HG03108 (cell line): ENCODE data around the gene PM20D1.
"Not testable (repeated sequence)": the region's sequence is repeated elsewhere in the genome, so short reads cannot be mapped to it uniquely, and the experiment has no call there.

Experiments used
- ATAC-seq: cut with Tn5 transposase; IDR thresholded peaks from one replicate; pipeline ENCODE4 v1.9.1; 2021; ENCODE audit warnings: moderate library complexity; ENCODE audit not compliant: unreplicated experiment

PM20D1 gene, protein sequence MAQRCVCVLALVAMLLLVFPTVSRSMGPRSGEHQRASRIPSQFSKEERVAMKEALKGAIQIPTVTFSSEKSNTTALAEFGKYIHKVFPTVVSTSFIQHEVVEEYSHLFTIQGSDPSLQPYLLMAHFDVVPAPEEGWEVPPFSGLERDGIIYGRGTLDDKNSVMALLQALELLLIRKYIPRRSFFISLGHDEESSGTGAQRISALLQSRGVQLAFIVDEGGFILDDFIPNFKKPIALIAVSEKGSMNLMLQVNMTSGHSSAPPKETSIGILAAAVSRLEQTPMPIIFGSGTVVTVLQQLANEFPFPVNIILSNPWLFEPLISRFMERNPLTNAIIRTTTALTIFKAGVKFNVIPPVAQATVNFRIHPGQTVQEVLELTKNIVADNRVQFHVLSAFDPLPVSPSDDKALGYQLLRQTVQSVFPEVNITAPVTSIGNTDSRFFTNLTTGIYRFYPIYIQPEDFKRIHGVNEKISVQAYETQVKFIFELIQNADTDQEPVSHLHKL

GRCh38 chr1:205849619-205850355 lies at the start of gene PM20D1:
Gene PM20D1 (minus strand): TSS chr1:205850132. CDS start chr1:205850072, 60 bp downstream.
- ATAC-seq = peak; percentile 94

- no peak for ATAC-seq
These were observed 46.4 kb upstream of the PM20D1 start for GRCh38 chr1:205896351-205896750.

DNA sequence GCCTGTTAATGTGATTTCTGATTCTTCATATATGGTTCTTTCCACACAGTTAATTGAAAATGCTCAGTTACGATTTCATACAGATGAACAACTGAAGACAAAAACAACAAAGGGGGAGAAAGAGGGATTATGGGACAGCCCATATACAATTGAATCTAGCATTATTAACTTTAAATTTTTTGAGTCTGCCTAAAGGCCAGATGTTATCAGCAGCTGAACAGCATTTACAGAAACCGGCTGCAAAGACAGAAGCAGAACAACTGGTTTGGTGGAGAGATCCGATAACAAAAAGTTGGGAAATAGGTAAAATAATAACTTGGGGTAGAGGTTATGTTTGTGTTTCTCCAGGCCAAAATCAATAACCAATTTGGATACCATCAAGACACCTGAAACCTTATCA lies 44.2 kb upstream of the PM20D1 start:
- ATAC-seq = not testable (repeated sequence)

GRCh38 chr1:205892175-205892574 lies 42.2 kb upstream of the PM20D1 start:
- not testable (repeated sequence) for ATAC-seq

GRCh38 chr1:205891481-205891880 lies 41.5 kb upstream of the PM20D1 start:
- not testable (repeated sequence) for ATAC-seq

GRCh38 chr1:205890631-205891030 lies 40.7 kb upstream of the PM20D1 start:
- ATAC-seq = not testable (repeated sequence)

DNA sequence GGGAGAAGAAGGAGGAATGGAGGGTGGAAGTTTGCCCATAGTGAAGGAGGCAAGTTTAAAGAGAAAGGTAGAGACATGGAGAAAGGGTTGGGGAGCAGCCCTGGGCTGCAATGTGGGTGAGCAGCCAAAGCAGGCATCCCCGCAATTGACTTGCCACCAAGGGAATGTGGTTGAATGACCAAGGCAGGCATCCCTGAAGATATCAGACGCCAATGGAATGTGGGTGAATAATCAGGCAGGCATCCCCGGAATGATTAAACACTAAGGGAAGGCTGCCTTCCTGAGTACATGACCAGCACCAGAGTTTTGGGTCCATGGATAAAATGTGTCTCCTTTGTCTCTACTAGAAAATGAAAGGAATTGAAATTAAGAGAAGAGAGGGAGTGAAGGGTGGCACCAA lies 39.8 kb upstream of the PM20D1 start:
- not testable (repeated sequence) for ATAC-seq

GRCh38 chr1:205889006-205889405 lies 39.1 kb upstream of the PM20D1 start:
- ATAC-seq = not testable (repeated sequence)

DNA sequence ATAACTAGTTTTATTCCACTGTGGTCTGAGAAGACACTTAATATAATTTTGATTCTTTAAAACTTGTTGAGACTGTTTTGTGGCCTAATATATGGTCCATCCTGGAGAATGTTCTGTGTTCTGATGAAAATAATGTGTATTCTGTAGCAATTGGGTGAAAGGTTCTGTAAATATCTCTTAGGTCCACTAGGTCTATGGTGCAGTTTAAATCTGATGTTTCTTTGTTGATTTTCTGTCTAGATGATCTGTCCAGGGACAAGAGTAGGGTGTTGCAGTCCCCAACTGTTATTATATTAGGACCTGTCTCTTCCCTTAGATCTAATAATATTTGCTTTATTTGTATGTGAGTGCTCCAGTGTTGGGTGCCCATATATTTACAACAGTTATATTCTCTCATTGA lies 33.9 kb upstream of the PM20D1 start:
- no peak for ATAC-seq

- no peak for ATAC-seq
These were observed 31.0 kb upstream of the PM20D1 start for GRCh38 chr1:205880923-205881322.

DNA sequence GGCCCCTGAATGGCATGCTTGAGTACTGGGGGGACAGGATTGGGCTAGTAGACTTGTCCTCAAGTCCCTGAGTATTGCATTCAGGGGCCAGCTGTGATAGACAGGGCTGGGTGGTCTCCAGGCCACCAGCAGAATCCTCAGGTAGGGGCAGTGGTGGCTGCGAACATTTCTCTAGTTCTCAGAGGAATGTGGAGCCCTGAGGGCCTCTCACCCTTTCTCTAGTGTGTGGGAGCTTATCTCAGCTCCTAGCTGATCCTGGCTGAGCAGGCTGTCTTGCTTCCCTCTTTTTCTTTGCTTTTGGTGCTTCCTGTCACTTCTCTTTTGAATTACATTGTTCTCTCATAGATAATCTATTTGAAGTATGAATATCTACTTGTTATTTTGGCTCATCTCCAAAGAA lies 30.0 kb upstream of the PM20D1 start:
- no peak for ATAC-seq

- ATAC-seq = no peak
These were observed 28.1 kb upstream of the PM20D1 start for GRCh38 chr1:205878026-205878425.

DNA sequence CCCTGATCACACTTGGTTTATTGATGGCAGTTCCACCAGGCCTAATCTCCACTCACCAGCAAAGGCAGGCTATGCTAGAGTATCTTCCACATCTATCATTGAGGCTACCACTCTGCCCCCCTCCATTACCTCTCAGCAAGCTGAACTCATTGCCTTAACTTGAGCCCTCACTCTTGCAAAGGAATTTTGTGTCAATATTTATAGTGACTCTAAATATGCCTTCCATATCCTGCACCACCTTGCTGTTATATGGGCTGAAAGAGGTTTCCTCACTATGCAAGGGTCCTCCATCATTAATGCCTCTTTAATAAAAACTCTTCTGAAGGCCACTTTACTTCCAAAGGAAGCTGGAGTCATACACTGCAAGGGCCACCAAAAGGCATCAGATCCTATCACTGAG lies 23.2 kb upstream of the PM20D1 start:
- not testable (repeated sequence) for ATAC-seq

- no peak for ATAC-seq
These were observed 20.3 kb upstream of the PM20D1 start for GRCh38 chr1:205870236-205870635.

GRCh38 chr1:205861540-205861939 lies 11.6 kb upstream of the PM20D1 start:
- no peak for ATAC-seq

DNA sequence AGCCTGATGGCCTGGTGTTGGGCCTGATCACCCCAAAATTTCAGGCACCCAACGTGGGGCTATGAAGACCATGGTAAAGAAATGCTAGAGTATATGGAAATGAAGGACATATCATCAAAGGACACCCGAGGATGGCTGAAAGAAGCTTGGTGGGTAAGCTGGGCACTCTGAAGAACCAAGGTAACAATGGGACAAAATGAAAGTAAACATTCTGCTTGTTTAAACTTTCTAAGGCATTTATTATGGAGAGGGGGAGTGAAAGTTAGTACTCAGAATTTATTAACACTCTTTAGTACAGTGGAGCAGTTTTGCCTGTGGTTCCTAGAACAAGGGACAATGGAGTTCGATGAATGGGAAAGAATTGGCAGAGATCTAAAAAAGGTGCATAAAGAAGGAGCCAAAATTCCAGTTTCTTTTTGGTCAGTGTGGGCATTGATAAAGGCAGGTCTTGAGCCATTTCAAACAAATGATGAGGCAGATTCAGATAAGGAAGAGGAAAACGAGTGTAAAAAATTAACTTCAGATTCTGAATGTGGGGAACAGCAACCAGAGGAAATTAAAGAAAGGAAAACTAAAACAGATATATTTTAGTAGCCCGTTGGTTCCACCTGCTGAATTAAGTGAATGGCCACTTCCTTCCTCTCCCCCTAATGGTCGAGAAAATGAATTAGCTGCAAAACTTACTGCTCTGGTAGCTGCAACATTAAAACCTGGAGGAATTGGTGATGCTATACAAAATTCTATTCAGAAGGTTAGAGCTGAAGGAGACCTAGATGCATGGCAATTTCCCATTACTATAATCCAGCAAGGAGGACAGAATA lies 8.4 kb upstream of the PM20D1 start:
- no peak for ATAC-seq

DNA sequence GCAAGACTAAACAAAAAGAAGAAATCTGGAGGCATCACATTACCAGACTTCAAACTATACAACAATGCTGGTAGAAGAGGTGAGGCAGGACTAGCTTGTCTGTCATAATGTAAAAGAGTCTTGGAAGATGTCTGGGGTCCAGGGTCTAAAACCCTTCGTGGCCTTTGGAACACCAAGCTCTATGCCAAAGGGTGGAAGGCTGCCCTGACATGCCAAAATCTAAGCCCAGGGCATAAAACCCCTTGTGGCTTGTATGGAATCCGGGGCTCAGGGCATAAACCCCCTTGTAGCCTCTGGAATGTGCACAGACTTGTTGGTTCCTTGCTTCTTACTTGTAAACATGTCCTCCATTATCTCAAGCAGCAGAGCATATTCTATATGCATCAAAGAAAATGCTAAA lies 7.6 kb upstream of the PM20D1 start:
- ATAC-seq = not testable (repeated sequence)

- no peak for ATAC-seq
These were observed 6.5 kb upstream of the PM20D1 start for GRCh38 chr1:205856433-205856832.

GRCh38 chr1:205852969-205853368 lies 3.0 kb upstream of the PM20D1 start:
- no peak for ATAC-seq

GRCh38 chr1:205851993-205852392 lies 2.1 kb upstream of the PM20D1 start:
- ATAC-seq = no peak
